Caco-2 (cell line): Measurements from ENCODE around the gene CDC73. TPM values are rescaled to one million over a fixed set of nuclear protein-coding genes. Genes with fewer than 3 reads are reported as not detected.
A peak's percentile ranks its signal among the peaks of the same experiment; 100 is the strongest.

Experiments
- BruUV-seq: library from RNA; stranded (reverse); fragments of 400-500 nt; replicated peaks from 2 replicates; lab custom pipeline; 2021; lab: Mats Ljungman, UMichigan
- CTCF ChIA-PET: fragments of 300-600 bp; sonication (Branson Sonifier 250); formaldehyde crosslinking; loops from one replicate; lab custom pipeline; 2022; ENCODE audit warnings: antibody characterized with exemption; lab: Charles Lee
- POLR2A ChIA-PET: fragments of 300-600 bp; sonication (Branson Sonifier 250); formaldehyde crosslinking; loops from one replicate; lab custom pipeline; 2022; ENCODE audit warnings: antibody characterized with exemption; lab: Charles Lee
- DNase-seq, 2 experiments: peaks; one replicate each; pipeline versions ENCODE4 v3.0.0 to v3.0.0-alpha.2; 2020 to 2022
- H3K27me3 ChIP-seq: replicated peaks from 2 replicates; pipeline ENCODE4 v1.6.0; 2011; ENCODE audit warnings: low read length; ENCODE audit not compliant: control insufficient read depth, insufficient read depth
- H3K36me3 ChIP-seq: 2 replicates; pipeline ENCODE4 v1.5.1; 2011; ENCODE audit warnings: low read length; ENCODE audit not compliant: control insufficient read depth, insufficient read depth
- H3K4me1 ChIP-seq: fragments of 250-450 bp; sonication (Bioruptor Pico); 2 replicates; pipeline ENCODE4 v1.5.1; 2020; ENCODE audit warnings: mild to moderate bottlenecking
- H3K4me3 ChIP-seq: 2 replicates; pipeline ENCODE4 v1.5.1; 2011; ENCODE audit warnings: low read depth, mild to moderate bottlenecking, control low read depth, low read length
- H3K9me3 ChIP-seq: fragments of 250-450 bp; sonication (Bioruptor Pico); 2 replicates; pipeline ENCODE4 v1.5.1; 2020; ENCODE audit warnings: mild to moderate bottlenecking, moderate library complexity
- H3K27ac Mint-ChIP-seq: one replicate; pipeline ENCODE4 v1.8.0; 2022; ENCODE audit warnings: mixed read lengths; ENCODE audit not compliant: unreplicated experiment
- H3K27me3 Mint-ChIP-seq: one replicate; pipeline ENCODE4 v1.8.0; 2022; ENCODE audit warnings: mixed read lengths; ENCODE audit not compliant: insufficient read depth, unreplicated experiment
- H3K36me3 Mint-ChIP-seq: one replicate; pipeline ENCODE4 v1.8.0; 2022; ENCODE audit warnings: mild to moderate bottlenecking, mixed read lengths; ENCODE audit not compliant: insufficient read depth, unreplicated experiment
- H3K4me1 Mint-ChIP-seq: one replicate; pipeline ENCODE4 v1.8.0; 2022; ENCODE audit warnings: low read depth, mixed read lengths; ENCODE audit not compliant: unreplicated experiment
- H3K4me3 Mint-ChIP-seq: one replicate; pipeline ENCODE4 v1.8.0; 2022; ENCODE audit warnings: mild to moderate bottlenecking, moderate library complexity, mixed read lengths; ENCODE audit not compliant: unreplicated experiment
- H3K9me3 Mint-ChIP-seq: one replicate; pipeline ENCODE4 v1.8.0; 2022; ENCODE audit warnings: mixed read lengths; ENCODE audit not compliant: unreplicated experiment
- intact Hi-C: fragments of 100-400 bp; cut with micrococcal nuclease; formaldehyde crosslinking; loops from one replicate; pipeline ENCODE4 v1.10.0; 2022; ENCODE audit not compliant: unreplicated experiment
- total RNA-seq: library from RNA; stranded (reverse); gene quantifications from 2 replicates; pipeline ENCODE4 v1.2.3, GENCODE V29; 2022
- TF ChIP-seq, protein P1 (sequence below), 2 experiments: fragments of 200-600 bp in 1 of 2; IDR thresholded peaks; 1 replicate in 1 of 2; 2 replicates in 1 of 2; pipeline versions ENCODE4 v1.5.1 to v1.8.0; 2011 to 2022; ENCODE audit warnings: antibody characterized with exemption in 1 of 2, control low read depth in 1 of 2, inconsistent platforms in 1 of 2, low read depth in 1 of 2, low read length in 1 of 2, mild to moderate bottlenecking in 1 of 2, moderate library complexity in 1 of 2; ENCODE audit not compliant: insufficient read depth in 1 of 2, severe bottlenecking in 1 of 2, unreplicated experiment in 1 of 2

CDC73 gene
- total RNA-seq, 1 experiment from 2014 or later, result 48.9 TPM

DNA sequence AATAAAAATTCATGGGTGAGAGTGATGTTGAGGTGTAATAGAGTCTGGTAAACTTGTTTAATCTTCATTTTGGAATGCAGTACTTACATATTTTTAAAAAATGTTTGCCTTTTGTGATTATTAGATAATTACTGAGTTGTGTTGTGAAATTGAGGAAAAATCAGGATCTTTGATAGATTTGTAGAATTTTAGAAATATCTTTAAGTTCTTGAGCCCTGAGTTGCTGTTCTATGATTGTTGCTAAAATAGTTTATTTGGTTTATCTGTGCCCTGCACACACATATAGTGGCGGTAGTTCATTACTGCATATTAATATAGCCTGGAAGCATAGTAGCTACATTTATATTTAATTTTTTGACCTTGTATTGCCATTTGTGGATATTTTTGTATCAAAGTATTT is 62.9 kb downstream of the CDC73 start:
- intact Hi-C loops, result no loop called here
- ChIA-PET POLR2A (no interaction called here), CTCF (no interaction called here)
- H3K27ac Mint-ChIP-seq, result no peak overlapping the region
- no peaks in the 10 kb centered on the region for H3K27me3 Mint-ChIP-seq
- DNase-seq, result no peak
- H3K4me1 Mint-ChIP-seq, result peaks cover 18% of the 10 kb centered on the region
- Histone ChIP-seq H3K27me3 (no peaks in the 10 kb centered on the region), H3K9me3 (no peaks in the 10 kb centered on the region), H3K36me3 (no peaks in the 10 kb centered on the region; the same call in 1 of the 2 replicates), H3K4me1 (peaks cover 19% of the 10 kb centered on the region), H3K4me3 (no peak overlapping the region)
- no TSS peak for BruUV-seq
- TF ChIP-seq, protein P1, sequence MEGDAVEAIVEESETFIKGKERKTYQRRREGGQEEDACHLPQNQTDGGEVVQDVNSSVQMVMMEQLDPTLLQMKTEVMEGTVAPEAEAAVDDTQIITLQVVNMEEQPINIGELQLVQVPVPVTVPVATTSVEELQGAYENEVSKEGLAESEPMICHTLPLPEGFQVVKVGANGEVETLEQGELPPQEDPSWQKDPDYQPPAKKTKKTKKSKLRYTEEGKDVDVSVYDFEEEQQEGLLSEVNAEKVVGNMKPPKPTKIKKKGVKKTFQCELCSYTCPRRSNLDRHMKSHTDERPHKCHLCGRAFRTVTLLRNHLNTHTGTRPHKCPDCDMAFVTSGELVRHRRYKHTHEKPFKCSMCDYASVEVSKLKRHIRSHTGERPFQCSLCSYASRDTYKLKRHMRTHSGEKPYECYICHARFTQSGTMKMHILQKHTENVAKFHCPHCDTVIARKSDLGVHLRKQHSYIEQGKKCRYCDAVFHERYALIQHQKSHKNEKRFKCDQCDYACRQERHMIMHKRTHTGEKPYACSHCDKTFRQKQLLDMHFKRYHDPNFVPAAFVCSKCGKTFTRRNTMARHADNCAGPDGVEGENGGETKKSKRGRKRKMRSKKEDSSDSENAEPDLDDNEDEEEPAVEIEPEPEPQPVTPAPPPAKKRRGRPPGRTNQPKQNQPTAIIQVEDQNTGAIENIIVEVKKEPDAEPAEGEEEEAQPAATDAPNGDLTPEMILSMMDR (IDR thresholded peaks at IDR 0.05; ENCODE audit: insufficient read depth in 1 of 2, low read depth in 1 of 2, low read length in 1 of 2, severe bottlenecking in 1 of 2, unreplicated experiment in 1 of 2), result no peak
- H3K36me3 Mint-ChIP-seq, result peaks cover 6% of the 10 kb centered on the region
- no peaks in the 10 kb centered on the region for H3K9me3 Mint-ChIP-seq
- no peak overlapping the region for H3K4me3 Mint-ChIP-seq

DNA sequence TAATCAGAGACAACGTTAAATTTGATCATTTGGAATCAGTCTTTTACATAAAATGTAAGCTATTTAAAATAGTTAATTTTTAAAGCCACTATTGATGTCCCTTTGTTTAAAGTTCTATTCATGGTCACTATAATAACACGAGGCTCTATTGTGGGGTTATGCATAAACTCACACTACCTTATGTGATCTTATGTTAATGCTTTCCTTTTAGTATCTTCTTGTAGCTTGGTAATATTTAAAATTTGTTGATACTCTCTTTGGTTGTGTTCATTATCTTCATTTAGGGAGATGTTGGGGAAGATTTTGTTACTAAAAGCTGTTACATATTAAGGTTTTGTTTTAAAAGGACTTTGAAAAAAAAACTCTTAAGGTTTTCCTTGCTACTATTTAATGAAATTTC is 63.4 kb downstream of the CDC73 start:
- H3K4me3 Mint-ChIP-seq, result no peak overlapping the region

DNA sequence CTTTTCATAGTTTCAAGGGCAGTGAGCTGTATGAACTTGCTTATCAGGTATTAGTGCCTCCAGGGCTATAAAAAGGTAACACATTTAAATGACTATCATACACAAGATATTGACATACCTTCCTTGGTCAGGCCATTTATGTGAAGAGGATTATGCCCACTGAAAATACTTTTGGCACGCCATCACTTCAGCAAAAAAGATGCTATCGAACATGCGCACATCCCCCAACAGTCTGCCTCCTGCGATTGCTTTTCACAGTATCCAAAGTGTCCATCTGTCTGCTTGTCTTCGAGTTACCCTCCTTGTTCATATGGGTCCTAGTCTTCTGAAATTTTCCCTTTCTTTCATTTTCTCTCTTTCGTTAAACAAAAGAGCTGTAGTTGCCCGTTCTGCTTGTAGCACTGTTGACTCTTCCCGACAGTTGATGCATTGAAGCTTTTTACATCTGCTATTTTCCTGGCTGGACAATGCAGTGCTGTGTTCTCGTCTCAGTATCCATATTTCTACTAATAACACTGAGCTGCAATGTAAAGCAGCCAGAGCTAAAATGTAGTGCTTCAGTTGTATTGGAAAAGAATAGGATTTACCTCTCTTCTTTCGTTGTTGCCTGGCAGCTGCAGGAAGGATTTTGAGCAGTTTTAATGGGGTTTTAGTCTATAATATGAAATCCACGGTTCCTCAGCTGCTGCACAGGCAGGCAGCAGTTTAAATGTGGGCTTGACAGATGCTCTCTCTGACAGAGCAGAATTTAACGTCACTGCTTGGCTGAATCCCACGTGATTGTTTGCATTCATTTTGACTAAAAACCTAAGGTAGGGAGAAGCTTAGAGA is 64.3 kb downstream of the CDC73 start, which contains the start of gene B3GALT2:
B3GALT2 (minus strand) TSS at position 713 of the 831 bp plus-strand sequence. CDS start 5,051 bp downstream, outside the sequence.
- Mint-ChIP-seq H3K4me1 (peaks cover 18% of the 10 kb centered on the region), H3K27ac (no peak within 1 kb of the TSS), H3K9me3 (no peaks in the 10 kb centered on the region), H3K36me3 (peaks cover 6% of the 10 kb centered on the region), H3K4me3 (peak within 1 kb of the TSS; percentile 46), H3K27me3 (no peaks in the 10 kb centered on the region)
- H3K4me3 ChIP-seq, result peak within 1 kb of the TSS; percentile 7; the same call in 1 of the 2 replicates
- H3K27me3 ChIP-seq, result no peaks in the 10 kb centered on the region
- no peaks in the 10 kb centered on the region; the same call in 1 of the 2 replicates for H3K36me3 ChIP-seq
- intact Hi-C loops, result no loop called here
- no TSS peak for BruUV-seq
- ChIA-PET CTCF (interaction anchor here (0.6 kb wide), 1 partner anchor 210 kb away, joined by 3 read pairs; no protein-coding TSS in a partner anchor), POLR2A (no interaction called here)
- DNase-seq, result no peak
- H3K4me1 ChIP-seq, result peaks cover 19% of the 10 kb centered on the region
- no peaks in the 10 kb centered on the region for H3K9me3 ChIP-seq
- TF ChIP-seq, protein P1 (IDR thresholded peaks at IDR 0.05; ENCODE audit: insufficient read depth in 1 of 2, low read depth in 1 of 2, low read length in 1 of 2, severe bottlenecking in 1 of 2, unreplicated experiment in 1 of 2), result no peak

More for the DNA sequence above, 63.4 kb downstream of the CDC73 start:
- Mint-ChIP-seq H3K4me1 (peaks cover 18% of the 10 kb centered on the region), H3K36me3 (peaks cover 6% of the 10 kb centered on the region), H3K9me3 (no peaks in the 10 kb centered on the region), H3K27me3 (no peaks in the 10 kb centered on the region), H3K27ac (no peak overlapping the region)
- no peak overlapping the region for H3K4me3 ChIP-seq
- ChIA-PET CTCF (no interaction called here), POLR2A (no interaction called here)
- H3K4me1 ChIP-seq, result peaks cover 19% of the 10 kb centered on the region
- intact Hi-C loops, result no loop called here
- no peaks in the 10 kb centered on the region; the same call in 1 of the 2 replicates for H3K36me3 ChIP-seq
- no peak for DNase-seq
- BruUV-seq, result no TSS peak
- H3K9me3 ChIP-seq, result no peaks in the 10 kb centered on the region
- TF ChIP-seq, protein P1 (IDR thresholded peaks at IDR 0.05; ENCODE audit: insufficient read depth in 1 of 2, low read depth in 1 of 2, low read length in 1 of 2, severe bottlenecking in 1 of 2, unreplicated experiment in 1 of 2), result no peak
- no peaks in the 10 kb centered on the region for H3K27me3 ChIP-seq
